Calu3 (cell line): ENCODE measurements around the gene ST3GAL4. TPM values are rescaled to one million over a fixed set of nuclear protein-coding genes. Genes with fewer than 3 reads are reported as not detected.
"Not testable (repeated sequence)": the region's sequence is repeated elsewhere in the genome, so short reads cannot be mapped to it uniquely, and the experiment has no call there.

ENCODE experiments used
- BruUV-seq: library from RNA; stranded (reverse); fragments of 400-500 nt; replicated peaks from 2 replicates; lab custom pipeline; 2021; lab: Mats Ljungman, UMichigan
- CTCF ChIA-PET: fragments of 300-600 bp; sonication (Branson Sonifier 250); formaldehyde crosslinking; loops from one replicate; lab custom pipeline; 2022; ENCODE audit warnings: antibody characterized with exemption; lab: Charles Lee
- DNase-seq: peaks from one replicate; pipeline ENCODE4 v3.0.0; 2022
- H3K27ac Mint-ChIP-seq: one replicate; pipeline ENCODE4 v1.8.0; 2022; ENCODE audit warnings: mixed read lengths; ENCODE audit not compliant: unreplicated experiment
- H3K27me3 Mint-ChIP-seq: one replicate; pipeline ENCODE4 v1.8.0; 2022; ENCODE audit warnings: mixed read lengths; ENCODE audit not compliant: unreplicated experiment
- H3K36me3 Mint-ChIP-seq: one replicate; pipeline ENCODE4 v1.8.0; 2022; ENCODE audit warnings: mild to moderate bottlenecking, moderate library complexity, mixed read lengths; ENCODE audit not compliant: insufficient read depth, unreplicated experiment
- H3K4me1 Mint-ChIP-seq: one replicate; pipeline ENCODE4 v1.8.0; 2022; ENCODE audit warnings: mild to moderate bottlenecking, low read depth, mixed read lengths; ENCODE audit not compliant: unreplicated experiment
- H3K4me3 Mint-ChIP-seq: one replicate; pipeline ENCODE4 v1.8.0; 2022; ENCODE audit warnings: mild to moderate bottlenecking, low read depth, moderate library complexity, mixed read lengths; ENCODE audit not compliant: unreplicated experiment
- H3K9me3 Mint-ChIP-seq: one replicate; pipeline ENCODE4 v1.8.0; 2022; ENCODE audit warnings: low read depth, mixed read lengths; ENCODE audit not compliant: unreplicated experiment
- CTCF ChIP-seq: fragments of 200-600 bp; IDR thresholded peaks from one replicate; pipeline ENCODE4 v1.8.0; 2022; ENCODE audit warnings: antibody characterized with exemption; ENCODE audit not compliant: unreplicated experiment
- intact Hi-C: fragments of 100-400 bp; cut with micrococcal nuclease; formaldehyde crosslinking; loops from one replicate; pipeline ENCODE4 v1.10.0; 2022; ENCODE audit not compliant: unreplicated experiment
- total RNA-seq: library from RNA; stranded (reverse); gene quantifications from 2 replicates; pipeline ENCODE4 v1.2.3, GENCODE V29; 2022

The ST3GAL4 gene
- total RNA-seq, 1 experiment from 2014 or later: 27.9 TPM

DNA sequence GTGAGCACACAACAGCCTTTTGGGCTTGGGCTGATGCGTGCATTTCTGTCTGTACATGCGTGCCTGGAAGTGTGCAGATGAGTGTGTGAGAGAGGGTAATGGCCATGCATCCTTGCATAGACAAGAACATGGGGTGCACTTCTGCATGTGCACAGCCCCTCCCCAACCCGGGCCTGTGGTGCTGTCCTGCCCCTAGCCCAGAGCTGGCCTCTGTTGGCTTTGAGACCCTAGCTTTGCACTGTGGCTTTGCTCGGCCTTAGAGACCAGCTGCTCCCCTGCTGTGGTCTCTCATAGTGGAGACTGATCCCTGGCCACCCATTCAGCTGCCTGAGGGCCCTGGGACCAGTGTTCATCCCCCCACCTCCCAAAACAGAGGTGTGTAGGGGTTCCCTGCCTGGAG, 25.4 kb downstream of the ST3GAL4 start:
- intact Hi-C loops: no loop called here
- Mint-ChIP-seq H3K36me3 (no peaks in the 10 kb centered on the region), H3K4me1 (peaks cover 2% of the 10 kb centered on the region), H3K27me3 (no peaks in the 10 kb centered on the region), H3K9me3 (no peaks in the 10 kb centered on the region), H3K4me3 (no peak overlapping the region), H3K27ac (no peak overlapping the region)
- CTCF ChIA-PET: no interaction called here
- no peak for DNase-seq
- BruUV-seq: no TSS peak
- TF ChIP-seq CTCF: no peak

DNA sequence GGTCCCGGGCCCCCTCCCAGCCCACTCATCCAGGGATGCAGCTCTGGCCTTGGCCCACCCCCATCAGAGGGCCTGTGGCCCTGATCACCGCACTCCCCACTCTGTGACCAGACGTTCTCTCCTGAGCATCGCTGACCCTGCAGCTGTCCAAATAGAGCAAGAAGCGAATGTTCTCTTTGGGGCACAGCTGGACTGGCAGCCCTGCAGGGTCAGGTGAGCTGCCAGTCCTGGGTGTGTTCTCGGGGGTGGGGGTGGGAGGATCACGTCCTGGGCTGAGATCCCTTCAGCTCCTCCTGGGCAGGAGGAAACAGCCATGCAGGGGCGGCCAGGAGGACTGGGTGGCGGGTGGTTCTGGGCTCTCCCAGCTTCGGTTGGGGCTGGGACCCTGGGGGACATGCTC, 26.5 kb downstream of the ST3GAL4 start:
- H3K27ac Mint-ChIP-seq, H3K9me3 Mint-ChIP-seq, H3K4me1 Mint-ChIP-seq, DNase-seq, intact Hi-C loops, H3K4me3 Mint-ChIP-seq, H3K36me3 Mint-ChIP-seq, H3K27me3 Mint-ChIP-seq, CTCF ChIA-PET, BruUV-seq: not testable (repeated sequence)

GRCh38 chr11:126382641-126383040, 27.2 kb downstream of the ST3GAL4 start:
- H3K36me3 Mint-ChIP-seq, H3K27ac Mint-ChIP-seq, H3K4me3 Mint-ChIP-seq, H3K27me3 Mint-ChIP-seq, H3K9me3 Mint-ChIP-seq, BruUV-seq, intact Hi-C loops, H3K4me1 Mint-ChIP-seq, DNase-seq, CTCF ChIA-PET: not testable (repeated sequence)

DNA sequence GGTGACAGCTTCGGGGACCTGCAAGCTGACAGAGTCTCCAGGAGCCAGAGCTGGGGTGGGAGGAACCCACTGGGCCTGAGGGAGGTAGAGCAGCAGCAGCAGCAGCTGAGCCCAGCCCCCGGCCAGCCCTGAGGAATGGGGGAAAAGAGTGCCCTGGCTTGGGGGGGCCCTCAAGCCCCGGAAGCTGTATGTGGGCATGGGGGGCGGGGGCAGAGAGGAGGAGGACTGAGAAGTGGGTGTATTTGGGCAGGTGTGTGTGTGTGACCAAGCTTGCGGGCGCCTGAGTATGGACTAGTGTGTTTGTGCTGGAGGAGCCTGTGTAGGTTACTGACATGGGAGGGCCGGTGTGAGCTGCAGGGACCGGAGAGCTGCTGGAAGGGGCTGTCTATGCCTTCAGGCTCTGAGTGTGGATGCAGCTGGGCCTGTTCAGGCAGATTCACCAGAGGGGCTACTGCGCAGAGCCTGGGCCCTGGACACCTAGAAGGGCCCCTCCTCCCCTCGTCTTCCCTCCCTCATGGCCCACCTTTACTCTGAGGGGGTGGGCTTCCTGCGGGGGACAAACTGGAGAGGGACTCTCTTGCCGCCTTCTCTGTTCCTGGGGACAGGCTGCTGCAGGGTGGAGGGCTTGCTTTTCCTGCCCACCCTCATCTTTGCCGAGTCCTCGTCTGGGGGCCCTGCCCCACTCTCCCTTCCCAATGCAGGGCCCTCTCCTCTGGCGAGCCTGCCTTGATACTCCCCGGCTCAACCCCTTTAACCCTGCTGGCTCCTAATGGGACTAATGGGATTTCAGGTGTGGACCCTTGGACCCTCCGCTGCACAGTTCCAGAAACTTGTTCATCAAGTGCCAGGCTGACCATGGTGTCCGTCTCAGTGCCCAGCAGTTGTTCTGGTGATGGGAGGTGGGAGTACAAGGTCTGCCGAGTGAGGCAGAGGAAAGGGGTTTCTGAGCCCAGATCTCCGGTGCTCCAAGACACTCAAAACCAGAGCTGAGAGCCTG, 28.2 kb downstream of the ST3GAL4 start:
- no peak for DNase-seq
- TF ChIP-seq CTCF: no peak
- Mint-ChIP-seq H3K4me1 (peaks cover 9% of the 10 kb centered on the region), H3K27ac (no peak overlapping the region), H3K36me3 (no peaks in the 10 kb centered on the region), H3K27me3 (no peaks in the 10 kb centered on the region), H3K9me3 (no peaks in the 10 kb centered on the region), H3K4me3 (no peak overlapping the region)
- intact Hi-C loops: no loop called here
- no TSS peak for BruUV-seq
- CTCF ChIA-PET: no interaction called here

DNA sequence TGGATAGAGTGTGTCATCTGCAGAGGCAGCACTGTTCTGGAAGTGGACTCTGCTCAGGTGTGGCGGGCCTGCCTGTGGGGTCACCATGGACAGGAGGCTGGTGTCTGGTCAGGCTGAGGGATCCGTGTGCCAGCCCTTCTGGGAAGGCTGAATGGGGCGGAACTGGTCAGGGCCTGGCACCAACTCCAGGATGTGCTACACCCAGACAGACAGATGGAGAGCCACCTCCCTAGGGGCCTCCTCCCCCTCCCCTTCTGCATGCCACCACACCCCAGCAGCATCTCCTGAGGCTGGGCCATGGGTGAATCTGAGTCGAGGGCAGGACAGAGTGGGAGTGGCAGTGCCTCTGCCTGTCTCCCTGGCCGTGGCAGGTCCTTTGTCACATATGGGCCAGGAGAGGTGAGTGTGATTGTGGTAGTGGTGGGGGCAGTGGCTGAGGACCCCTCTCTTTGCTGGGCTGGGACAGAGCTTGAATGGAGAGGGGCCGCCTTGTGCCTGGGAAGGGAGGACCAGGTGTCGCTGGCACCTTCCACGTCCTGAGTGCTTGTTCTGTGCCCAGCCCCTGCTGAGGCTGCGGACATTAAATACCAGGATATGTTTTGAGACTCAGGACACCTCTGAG, 29.1 kb downstream of the ST3GAL4 start:
- no peak for TF ChIP-seq CTCF
- no peak overlapping the region for H3K4me3 Mint-ChIP-seq
- H3K4me1 Mint-ChIP-seq: peaks cover 9% of the 10 kb centered on the region
- no peak for DNase-seq
- no TSS peak for BruUV-seq
- no peaks in the 10 kb centered on the region for H3K36me3 Mint-ChIP-seq
- H3K27me3 Mint-ChIP-seq: no peaks in the 10 kb centered on the region
- intact Hi-C loops: no loop called here
- no peaks in the 10 kb centered on the region for H3K9me3 Mint-ChIP-seq
- CTCF ChIA-PET: no interaction called here
- no peak overlapping the region for H3K27ac Mint-ChIP-seq
